IMR-90 (cell line): Measurements from ENCODE around the gene KRT74. TPM values are rescaled to one million over a fixed set of nuclear protein-coding genes. Genes with fewer than 3 reads are reported as not detected.

Experiments used
- ATAC-seq: fragments of 200-7000 bp; cut with Tn5 transposase; 2 replicates; pipeline ENCODE4 v1.9.1; 2020; ENCODE audit warnings: low read depth, mild to moderate bottlenecking, moderate library complexity
- BruUV-seq: library from RNA; stranded (reverse); fragments of 400-500 nt; replicated peaks from 2 replicates; lab custom pipeline; 2021; lab: Mats Ljungman, UMichigan
- CTCF ChIA-PET: fragments of 300-600 bp; formaldehyde crosslinking; extraction: SDS; loops from one replicate; lab custom pipeline; 2021; ENCODE audit warnings: antibody characterized with exemption; lab: Yijun Ruan, JAX
- POLR2A ChIA-PET: fragments of 300-600 bp; sonication (Branson Sonifier 250); formaldehyde crosslinking; loops from one replicate; lab custom pipeline; 2022; ENCODE audit warnings: antibody characterized with exemption; ENCODE audit not compliant: unreplicated experiment; lab: Charles Lee
- DNase-seq: peaks from one replicate; pipeline ENCODE4 v3.0.0; 2013
- H2AFZ ChIP-seq: replicated peaks from 2 replicates; pipeline ENCODE3; 2013; ENCODE audit warnings: low read length, mild to moderate bottlenecking; ENCODE audit not compliant: poor library complexity
- H2AK5ac ChIP-seq: 2 replicates; pipeline ENCODE4 v1.6.1; 2013; ENCODE audit warnings: low read depth, low read length, inconsistent platforms
- H2AK9ac ChIP-seq: replicated peaks from 2 replicates; pipeline ENCODE3; 2013; ENCODE audit warnings: mild to moderate bottlenecking, low read depth, low read length, moderate library complexity; ENCODE audit not compliant: poor library complexity
- H2BK120ac ChIP-seq: 2 replicates; pipeline ENCODE4 v1.6.1; 2013; ENCODE audit warnings: low read depth, low read length, inconsistent platforms
- H2BK15ac ChIP-seq: 3 replicates; pipeline ENCODE4 v1.6.1; 2013; ENCODE audit warnings: low read depth, low read length, inconsistent platforms
- H2BK20ac ChIP-seq: 2 replicates; pipeline ENCODE4 v1.6.1; 2013; ENCODE audit warnings: low read depth, mild to moderate bottlenecking, inconsistent platforms, low read length, moderate library complexity
- H2BK5ac ChIP-seq: 2 replicates; pipeline ENCODE4 v1.6.1; 2013; ENCODE audit warnings: mild to moderate bottlenecking, low read depth, low read length, inconsistent platforms; ENCODE audit not compliant: poor library complexity, severe bottlenecking
- H3K14ac ChIP-seq: replicated peaks from 2 replicates; pipeline ENCODE4 v1.6.1; 2013; ENCODE audit warnings: low read depth, low read length, inconsistent platforms
- H3K18ac ChIP-seq: 2 replicates; pipeline ENCODE4 v1.6.1; 2013; ENCODE audit warnings: low read depth, low read length, control low read depth
- H3K23ac ChIP-seq: 2 replicates; pipeline ENCODE4 v1.6.1; 2013; ENCODE audit warnings: low read depth, low read length, inconsistent platforms
- H3K27ac ChIP-seq: 2 replicates; pipeline ENCODE4 v1.5.1; 2013; ENCODE audit warnings: mild to moderate bottlenecking, control low read depth, low read length; ENCODE audit not compliant: insufficient read depth
- H3K27me3 ChIP-seq: 2 replicates; pipeline ENCODE4 v1.6.1; 2013; ENCODE audit warnings: low read length; ENCODE audit not compliant: control insufficient read depth, insufficient read depth
- H3K36me3 ChIP-seq: 2 replicates; pipeline ENCODE4 v1.6.1; 2013; ENCODE audit warnings: low read length, mixed read lengths; ENCODE audit not compliant: control insufficient read depth, insufficient read depth
- H3K4ac ChIP-seq: 2 replicates; pipeline ENCODE4 v1.6.1; 2013; ENCODE audit warnings: low read depth, low read length, inconsistent platforms
- H3K4me1 ChIP-seq: 2 replicates; pipeline ENCODE4 v1.6.1; 2013; ENCODE audit warnings: low read length, mixed read lengths; ENCODE audit not compliant: control insufficient read depth, insufficient read depth
- H3K4me2 ChIP-seq: 2 replicates; pipeline ENCODE4 v1.6.1; 2013; ENCODE audit warnings: low read depth, mild to moderate bottlenecking, control low read depth, low read length, moderate library complexity
- H3K4me3 ChIP-seq: 2 replicates; pipeline ENCODE4 v1.5.1; 2013; ENCODE audit warnings: low read depth, mild to moderate bottlenecking, control low read depth, low read length, moderate library complexity; ENCODE audit not compliant: insufficient read depth
- H3K56ac ChIP-seq: 2 replicates; pipeline ENCODE4 v1.6.1; 2013; ENCODE audit warnings: low read length, inconsistent platforms; ENCODE audit not compliant: insufficient read depth; ENCODE audit errors: extremely low read depth
- H3K79me1 ChIP-seq, 2 experiments: 2 replicates each; pipeline ENCODE4 v1.6.1; 2013; ENCODE audit warnings: low read length in 2 of 2, inconsistent platforms in 1 of 2, low read depth in 1 of 2
- H3K9ac ChIP-seq: 2 replicates; pipeline ENCODE4 v1.6.1; 2013; ENCODE audit warnings: low read depth, low read length, control low read depth
- H3K9me1 ChIP-seq: 2 replicates; pipeline ENCODE4 v1.6.1; 2013; ENCODE audit warnings: low read length, inconsistent platforms; ENCODE audit not compliant: insufficient read depth
- H3K9me3 ChIP-seq: 2 replicates; pipeline ENCODE4 v1.6.1; 2013; ENCODE audit warnings: low read length; ENCODE audit not compliant: control insufficient read depth, insufficient read depth
- H4K20me1 ChIP-seq: 2 replicates; pipeline ENCODE4 v1.6.1; 2013; ENCODE audit warnings: low read length, inconsistent platforms; ENCODE audit not compliant: insufficient read depth
- H4K5ac ChIP-seq: 2 replicates; pipeline ENCODE4 v1.6.1; 2013; ENCODE audit warnings: mild to moderate bottlenecking, low read depth, low read length, control low read depth
- H4K8ac ChIP-seq, 2 experiments: 2 replicates each; pipeline ENCODE4 v1.6.1; 2013; ENCODE audit warnings: low read depth in 2 of 2, low read length in 2 of 2, control low read depth in 1 of 2, inconsistent platforms in 1 of 2
- H4K91ac ChIP-seq: 2 replicates; pipeline ENCODE4 v1.6.1; 2013; ENCODE audit warnings: low read depth, low read length, inconsistent platforms; ENCODE audit not compliant: insufficient read depth
- BHLHE40 ChIP-seq: fragments of 150-350 bp; IDR thresholded peaks from 2 replicates; pipeline ENCODE4 v1.6.1; 2016; ENCODE audit warnings: mild to moderate bottlenecking, low read depth, low read length
- CEBPB ChIP-seq: IDR thresholded peaks from 2 replicates; pipeline ENCODE4 v1.6.1; 2012; ENCODE audit warnings: low read depth, low read length, improper control_type of control experiment
- CTCF ChIP-seq: conservative IDR thresholded peaks from 2 replicates; pipeline ENCODE4 v1.5.1; 2012; ENCODE audit warnings: mild to moderate bottlenecking, low read depth, low read length, improper control_type of control experiment
- ELK1 ChIP-seq: fragments of 150-350 bp; IDR thresholded peaks from 2 replicates; pipeline ENCODE4 v1.6.1; 2016; ENCODE audit warnings: low read depth, mild to moderate bottlenecking, low read length, moderate library complexity, borderline replicate concordance
- FOS ChIP-seq: fragments of 150-350 bp; IDR thresholded peaks from 2 replicates; pipeline ENCODE4 v1.6.1; 2016; ENCODE audit warnings: low read depth, low read length
- MAFK ChIP-seq: IDR thresholded peaks from 2 replicates; pipeline ENCODE4 v1.6.1; 2012; ENCODE audit warnings: low read depth, low read length, improper control_type of control experiment
- MAZ ChIP-seq: IDR thresholded peaks from 2 replicates; pipeline ENCODE4 v1.6.1; 2012; ENCODE audit warnings: low read depth, mild to moderate bottlenecking, low read length, improper control_type of control experiment, moderate library complexity, borderline replicate concordance
- MXI1 ChIP-seq: IDR thresholded peaks from 2 replicates; pipeline ENCODE4 v1.6.1; 2012; ENCODE audit warnings: low read depth, mild to moderate bottlenecking, low read length, moderate library complexity, borderline replicate concordance
- NFE2L2 ChIP-seq: fragments of 150-350 bp; IDR thresholded peaks from 2 replicates; pipeline ENCODE4 v1.6.1; 2016; ENCODE audit warnings: low read depth, mild to moderate bottlenecking, low read length
- POLR2A ChIP-seq: IDR thresholded peaks from 2 replicates; pipeline ENCODE4 v1.6.1; 2012; ENCODE audit warnings: mild to moderate bottlenecking, low read depth, low read length
- RAD21 ChIP-seq: IDR thresholded peaks from 2 replicates; pipeline ENCODE4 v1.6.1; 2012; ENCODE audit warnings: low read length, improper control_type of control experiment
- RCOR1 ChIP-seq: IDR thresholded peaks from 2 replicates; pipeline ENCODE4 v1.6.1; 2012; ENCODE audit warnings: mild to moderate bottlenecking, low read length, improper control_type of control experiment; ENCODE audit not compliant: insufficient replicate concordance
- RFX5 ChIP-seq: IDR thresholded peaks from 2 replicates; pipeline ENCODE4 v1.8.0; 2012; ENCODE audit warnings: low read depth, mild to moderate bottlenecking, low read length, moderate library complexity
- SMC3 ChIP-seq: fragments of 150-350 bp; IDR thresholded peaks from 2 replicates; pipeline ENCODE4 v1.6.1; 2016; ENCODE audit warnings: low read depth, mild to moderate bottlenecking, antibody characterized with exemption, low read length, moderate library complexity
- WGBS, 2 experiments: methylation state at CpG; one replicate each; pipeline versions ENCODE4 v1.1.5 to v1.1.7; 2013; ENCODE audit warnings: missing lambda C conversion rate in 2 of 2; ENCODE audit not compliant: insufficient read length in 1 of 2; ENCODE audit errors: extremely low coverage in 2 of 2; 5-methylcytosine and 5-hydroxymethylcytosine counted together
- dilution Hi-C: fragments of 300-500 bp; cut with HindIII; formaldehyde crosslinking; loops from one replicate; pipeline ENCODE4 v1.14.3; 2018; ENCODE audit warnings: low sequenced_read_pairs; ENCODE audit not compliant: unreplicated experiment
- in situ Hi-C: fragments of 300-500 bp; cut with MboI; formaldehyde crosslinking; loops from 3 replicates; pipeline ENCODE4 v1.14.3; 2019; ENCODE audit warnings: low sequenced_read_pairs, inconsistent platforms, mixed read lengths
- intact Hi-C: fragments of 100-400 bp; cut with micrococcal nuclease; formaldehyde crosslinking; loops from 2 replicates; pipeline ENCODE4 v1.10.0; 2022
- polyA plus RNA-seq, 3 experiments: library from polyadenylated mRNA; depleted of rRNA; stranded (reverse); fragments of >200 nt; gene quantifications; 2 replicates each; pipeline ENCODE4 v1.2.3, GENCODE V29; 2012; ENCODE audit warnings: low replicate concordance in 1 of 3
- total RNA-seq: library from RNA; depleted of rRNA; stranded (reverse); fragments of >200 nt; gene quantifications from 2 replicates; pipeline ENCODE4 v1.2.3, GENCODE V29; 2012

KRT74 gene
- total and polyA plus RNA-seq, 2 of the 4 experiments (the other 2 are of a cell fraction): not detected

- H3K18ac ChIP-seq: no peak overlapping the region
- POLR2A ChIA-PET: no interaction called here
These were observed 43.8 kb downstream of the KRT74 start for GRCh38 chr12:52529846-52530245.

More at GRCh38 chr12:52529846-52530245, 43.8 kb downstream of the KRT74 start:
- DNase-seq (no peak), ATAC-seq (no peak)
- Histone ChIP-seq H3K4me3 (no peak overlapping the region), H3K9me1 (no peaks in the 10 kb centered on the region), H4K91ac (no peak overlapping the region), H3K36me3 (no peaks in the 10 kb centered on the region), H2BK20ac (no peak overlapping the region), H3K23ac (no peak overlapping the region), H2BK120ac (no peak overlapping the region), H3K9ac (no peak overlapping the region), H3K79me1 (no peaks in the 10 kb centered on the region), H2AK9ac (no peak overlapping the region), H3K9me3 (no peaks in the 10 kb centered on the region), H3K14ac (no peak overlapping the region), H4K20me1 (no peaks in the 10 kb centered on the region), H3K4me2 (no peak overlapping the region), H2BK5ac (no peak overlapping the region), H3K56ac (no peak overlapping the region), H3K27me3 (peaks cover 25% of the 10 kb centered on the region), H3K4ac (no peak overlapping the region), H2AFZ (no peak overlapping the region), H4K8ac (no peak overlapping the region), H2BK15ac (no peak overlapping the region), H4K5ac (no peak overlapping the region), H3K4me1 (no peaks in the 10 kb centered on the region), H3K27ac (no peak overlapping the region), H2AK5ac (no peak overlapping the region)
- WGBS, 2 experiments: 57% methylated on average over 1 of the region's 9 CpGs; no CpG with 5 or more reads in 1 of the 2 experiments
- BruUV-seq: no TSS peak
- CTCF ChIA-PET: no interaction called here
- in situ Hi-C loops: no loop called here
- TF ChIP-seq CEBPB (no peak), MXI1 (no peak), POLR2A (no peak), MAFK (no peak), RCOR1 (no peak), ELK1 (no peak), RFX5 (no peak), BHLHE40 (no peak), FOS (no peak), RAD21 (no peak), SMC3 (no peak), NFE2L2 (no peak), CTCF (no peak), MAZ (no peak)
- intact Hi-C loops: no loop called here
- dilution Hi-C loops: no loop called here
